ENCODE results near the gene ZFP1. TPM values are rescaled to one million over a fixed set of nuclear protein-coding genes. Genes with fewer than 3 reads are reported as not detected.
"Not testable (repeated sequence)": the region's sequence is repeated elsewhere in the genome, so short reads cannot be mapped to it uniquely, and the experiment has no call there.

ZFP1 gene
- total RNA-seq, 1 experiment from 2014 or later, result 17.0 TPM

DNA sequence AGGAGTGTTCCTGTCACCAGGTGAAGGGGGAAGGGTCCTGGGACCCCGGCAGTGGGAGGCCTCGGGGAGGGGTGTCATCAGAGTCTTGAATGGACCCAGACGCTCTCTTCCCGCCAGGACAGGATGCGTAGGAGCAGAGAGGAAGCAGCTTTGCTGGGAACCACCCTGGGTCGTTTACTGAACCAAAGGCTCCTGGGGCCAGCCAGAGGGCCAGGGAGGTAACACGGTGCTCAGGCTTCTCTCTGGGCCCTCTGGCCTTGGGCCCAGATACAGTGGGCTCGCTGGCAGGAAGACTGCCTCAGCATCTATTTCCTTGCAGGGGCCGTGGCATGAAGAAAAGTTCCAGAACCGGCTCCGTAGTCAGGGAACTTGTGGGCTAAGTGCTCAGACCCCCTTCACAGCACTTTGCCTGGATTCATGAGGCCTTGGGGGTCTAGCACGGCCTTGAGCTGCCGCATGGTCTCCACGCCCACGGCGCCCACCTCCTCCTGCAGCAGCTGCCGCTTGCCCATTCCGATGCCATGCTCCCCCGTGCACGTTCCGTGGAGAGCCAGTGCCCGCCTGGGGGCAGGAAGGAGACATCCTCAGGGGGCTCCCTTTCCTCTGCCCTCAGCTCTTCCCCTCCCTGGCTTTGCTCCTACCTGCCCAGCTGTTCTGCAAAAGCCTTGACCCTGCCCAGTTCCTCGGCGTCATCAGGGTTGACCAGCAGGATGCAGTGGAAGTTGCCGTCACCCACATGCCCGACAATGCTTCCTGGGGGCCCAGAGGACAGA, 36.2 kb upstream of the ZFP1 start:
- no peak for DNase-seq (ENCODE audit: low spot score)
- in situ Hi-C loops (cut with HindIII; ENCODE audit: low sequenced_read_pairs), result no loop called here

DNA sequence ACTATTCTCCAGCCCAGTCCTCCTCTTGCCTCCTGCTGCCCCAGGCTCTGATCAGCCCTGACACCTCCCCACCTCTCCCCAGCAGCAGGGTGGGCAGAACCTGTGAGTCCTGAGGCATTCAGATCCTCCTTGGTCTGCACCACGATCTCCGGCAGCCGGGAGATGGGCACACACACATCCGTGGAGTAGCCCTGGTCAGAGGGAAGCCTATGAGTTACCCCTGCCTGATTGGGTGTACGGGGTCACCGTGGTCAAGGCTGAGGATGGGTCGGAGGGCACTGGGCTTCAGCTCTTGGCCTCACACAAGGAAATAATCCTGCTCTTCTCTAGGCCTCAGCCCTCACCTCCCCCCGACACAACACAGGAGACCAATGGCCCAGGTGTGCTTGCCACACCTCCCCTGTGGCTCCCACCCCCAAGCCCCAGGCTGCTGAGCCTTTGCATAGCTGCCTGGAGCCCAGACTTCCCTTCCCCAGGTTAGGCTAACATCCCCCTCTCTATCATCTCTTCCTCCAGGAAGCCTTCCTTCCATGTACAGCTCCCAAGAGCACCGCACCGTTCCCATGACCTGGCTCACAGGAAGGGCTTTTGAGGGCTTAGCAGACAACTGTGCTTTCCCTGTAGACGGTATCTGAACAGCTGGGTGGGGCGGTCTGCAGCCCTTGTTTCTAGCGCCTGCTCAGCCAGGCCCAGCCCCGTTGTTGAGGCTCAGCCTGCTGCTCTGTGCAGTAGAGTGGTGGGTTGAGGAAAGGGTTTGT, 35.4 kb upstream of the ZFP1 start:
- DNase-seq (ENCODE audit: low spot score), result no peak
- in situ Hi-C loops (cut with HindIII; ENCODE audit: low sequenced_read_pairs), result no loop called here

DNA sequence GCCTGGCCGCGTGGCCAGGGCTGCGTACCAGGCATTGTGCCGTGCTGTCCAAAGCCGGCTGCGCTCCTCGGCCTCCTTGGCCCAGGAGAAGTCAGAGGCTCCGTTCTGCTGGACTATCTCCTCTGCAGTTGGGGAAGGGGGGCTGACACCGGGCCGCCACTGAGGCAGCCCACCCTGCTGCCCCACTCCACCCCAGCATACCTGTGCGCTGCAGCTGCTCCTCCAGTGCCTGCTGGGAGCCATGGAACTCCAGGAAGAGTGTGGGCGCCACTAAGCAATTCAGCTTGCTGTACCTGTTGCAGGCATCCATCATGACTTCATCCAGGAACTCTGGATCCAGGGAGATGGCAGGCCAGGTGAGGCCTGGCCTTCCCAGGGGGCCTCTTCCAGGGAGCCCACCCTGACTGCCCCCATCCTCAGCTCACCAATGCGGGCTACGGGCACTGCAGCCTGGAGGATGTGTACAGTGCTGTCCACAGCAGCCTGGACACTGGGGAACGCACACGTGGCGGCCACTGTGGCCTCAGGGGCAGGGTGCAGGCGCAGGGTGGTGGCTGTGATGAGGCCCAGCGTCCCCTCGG, 34.7 kb upstream of the ZFP1 start:
- DNase-seq (ENCODE audit: low spot score), result no peak
- in situ Hi-C loops (cut with HindIII; ENCODE audit: low sequenced_read_pairs), result no loop called here

DNA sequence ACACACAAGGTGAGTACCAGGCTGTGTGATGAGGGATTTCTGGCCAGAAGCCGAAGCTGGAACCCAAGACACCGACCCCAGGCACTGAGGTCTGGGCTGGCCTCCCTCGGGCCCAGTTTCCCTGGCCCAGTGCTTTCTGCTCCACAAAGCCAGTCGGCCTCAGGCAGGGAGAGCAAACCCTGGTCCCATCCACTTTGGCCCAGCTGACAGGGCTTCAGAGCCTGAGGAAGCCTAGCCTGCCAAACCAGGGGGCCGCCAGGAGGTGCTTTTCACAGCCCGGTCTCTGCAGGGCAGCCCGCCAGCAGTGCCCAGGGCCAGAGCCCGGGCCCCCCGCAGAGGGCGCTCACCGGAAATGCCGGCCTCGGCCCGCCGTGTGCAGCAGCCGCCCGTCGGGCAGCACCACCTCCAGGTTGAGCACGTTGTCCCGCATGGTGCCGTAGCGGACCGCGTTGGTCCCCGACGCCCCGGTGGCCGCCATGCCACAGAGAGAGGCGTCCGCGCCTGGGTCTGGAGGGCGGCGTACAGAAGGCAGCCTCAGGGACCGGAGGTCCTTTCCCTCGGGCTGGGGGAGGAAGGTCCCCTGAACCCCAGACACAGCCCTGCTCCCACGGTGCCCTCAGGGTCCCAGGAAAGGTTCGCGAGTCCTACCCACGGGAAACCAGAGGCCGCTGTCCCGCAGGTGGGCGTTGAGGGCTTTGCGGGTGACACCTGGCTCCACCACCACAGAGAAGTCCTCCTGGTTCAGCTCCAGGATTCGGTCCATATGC, 34.0 kb upstream of the ZFP1 start:
- in situ Hi-C loops (cut with HindIII; ENCODE audit: low sequenced_read_pairs), result no loop called here
- DNase-seq (ENCODE audit: low spot score), result no peak

DNA sequence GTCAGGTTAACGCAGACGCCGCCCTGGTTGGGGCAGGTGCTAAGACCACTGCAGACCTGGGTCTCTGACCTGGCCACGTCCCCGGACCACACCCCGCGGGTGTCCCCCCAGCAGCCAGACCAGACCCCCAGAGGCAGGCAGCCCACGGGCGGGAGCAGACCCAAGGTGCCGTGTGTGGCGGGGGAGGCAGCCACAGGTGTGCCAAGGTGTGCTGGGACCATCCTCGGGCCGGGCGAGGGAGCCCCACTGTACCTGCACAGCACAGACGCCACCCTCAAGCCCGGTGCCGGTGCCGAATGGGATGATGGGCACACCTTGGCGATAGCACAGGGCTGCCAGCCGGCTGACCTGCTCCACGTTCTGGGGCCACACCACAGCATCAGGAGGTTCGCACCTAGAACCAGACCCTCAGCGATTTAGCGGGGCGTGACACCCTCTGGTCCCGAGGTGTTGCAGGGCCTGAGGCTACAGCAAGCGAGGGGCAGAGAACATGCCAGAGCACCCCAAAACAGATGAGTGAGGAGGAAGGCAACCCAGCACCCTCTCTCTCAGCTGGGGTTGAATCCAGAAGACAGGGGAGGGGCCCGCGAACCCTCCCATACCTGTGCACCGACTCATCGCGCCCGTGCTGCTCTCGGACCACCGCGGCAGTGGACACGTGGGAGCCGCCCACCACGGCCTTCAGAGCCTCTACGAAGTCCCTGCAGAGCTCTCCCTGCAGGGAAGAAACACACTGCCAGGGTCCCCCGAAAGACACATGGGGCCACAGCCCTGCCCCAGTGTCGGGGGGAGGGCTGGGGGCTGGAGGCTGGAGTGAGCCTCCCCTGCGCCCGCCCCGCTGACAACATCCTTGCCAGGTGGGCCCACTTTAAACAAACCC, 33.1 kb upstream of the ZFP1 start:
- in situ Hi-C loops (cut with HindIII; ENCODE audit: low sequenced_read_pairs), result no loop called here
- DNase-seq (ENCODE audit: low spot score), result no peak

DNA sequence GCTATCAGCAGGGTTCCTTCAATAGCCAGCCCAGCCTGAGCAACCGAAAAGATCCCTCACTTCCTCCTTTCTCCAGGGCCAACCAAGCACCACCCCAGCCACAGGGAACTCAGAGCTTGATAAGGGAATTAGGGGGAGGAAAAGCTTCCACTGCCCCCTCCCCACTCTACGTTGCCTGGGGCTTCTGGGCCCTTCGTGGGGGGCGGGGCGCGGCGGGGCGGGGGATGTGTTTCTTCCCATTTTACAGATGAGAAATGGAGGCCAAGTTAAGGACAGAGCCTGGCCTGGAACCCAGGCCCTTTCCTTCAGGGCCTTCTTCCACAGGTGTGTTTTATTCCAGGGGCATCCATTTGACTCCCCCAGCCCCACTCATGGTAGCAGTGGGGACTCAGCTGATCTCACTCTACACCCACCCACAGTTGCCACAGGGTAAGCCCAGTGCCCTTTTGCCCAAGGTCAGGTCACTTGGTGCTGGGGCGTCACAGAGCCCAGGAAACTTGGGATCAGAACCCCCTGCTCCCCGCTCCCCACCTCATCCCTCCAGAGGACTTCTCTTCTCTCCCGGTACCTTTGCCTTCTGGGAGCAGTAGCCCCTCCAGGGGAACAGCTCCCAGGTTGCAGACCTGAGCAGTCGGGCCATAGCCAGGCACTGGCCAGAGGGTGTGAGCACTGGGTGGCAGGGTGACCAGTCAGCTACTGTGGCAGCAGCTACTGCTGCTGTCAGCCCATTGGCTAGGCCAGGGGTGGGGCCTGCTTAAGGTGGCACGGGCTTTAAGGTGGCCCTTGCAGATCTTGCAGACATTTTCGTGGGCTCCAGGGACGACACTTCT, 32.0 kb upstream of the ZFP1 start, which contains the start of gene LDHD:
Gene LDHD, minus strand, starts transcription at position 700 of the 830 bp plus-strand sequence. Its CDS starts 60 bp downstream, at position 640.
- in situ Hi-C loops (cut with HindIII; ENCODE audit: low sequenced_read_pairs), result no loop called here
- DNase-seq (ENCODE audit: low spot score), result peak; percentile 94

DNA sequence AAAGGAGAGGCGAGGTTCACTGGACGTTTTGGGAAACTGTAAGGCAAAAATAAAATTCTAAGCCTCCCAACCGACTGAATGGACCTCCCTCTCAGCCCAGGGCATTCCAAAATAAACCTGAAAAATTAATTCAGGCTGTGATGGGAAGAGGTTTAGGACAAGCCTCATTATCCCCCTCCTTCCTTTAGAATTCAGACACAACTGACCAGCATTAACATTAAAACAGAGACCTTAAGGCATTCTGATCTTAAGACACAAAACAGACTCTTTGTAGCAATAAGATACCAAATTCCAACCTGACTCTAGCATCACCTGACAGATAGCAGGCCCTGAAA, 31.4 kb upstream of the ZFP1 start:
- no peak for DNase-seq (ENCODE audit: low spot score)
- in situ Hi-C loops (cut with HindIII; ENCODE audit: low sequenced_read_pairs), result no loop called here

DNA sequence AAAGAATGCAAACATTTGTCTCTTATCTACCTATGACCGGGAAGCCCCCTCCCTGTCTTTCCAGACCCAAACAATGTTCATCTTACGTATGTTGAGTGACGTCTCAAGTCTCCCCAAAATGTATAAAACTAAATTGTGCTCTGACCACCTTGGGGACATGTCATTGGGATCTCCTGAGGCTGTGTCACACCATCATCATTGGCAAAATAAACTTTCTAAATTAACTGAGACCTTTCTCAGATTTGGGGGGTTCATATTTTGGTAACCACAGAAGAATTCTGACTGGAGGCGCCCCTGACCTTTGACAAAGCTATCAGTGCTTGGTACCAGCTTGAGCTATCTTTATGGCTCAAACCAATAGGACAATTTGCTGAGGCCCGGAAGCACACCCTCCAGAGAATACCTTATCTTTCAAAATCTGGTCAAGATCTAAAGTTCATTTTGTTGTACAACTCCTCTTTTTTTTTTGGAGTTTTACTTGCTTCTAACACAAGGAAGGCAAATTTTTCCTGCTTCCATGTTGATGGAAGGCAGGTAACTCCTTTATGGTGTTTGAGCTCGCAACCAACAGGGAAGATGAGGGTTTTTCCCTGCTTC, 29.3 kb upstream of the ZFP1 start:
- in situ Hi-C loops (cut with HindIII; ENCODE audit: low sequenced_read_pairs), result no loop called here
- DNase-seq (ENCODE audit: low spot score), result no peak

DNA sequence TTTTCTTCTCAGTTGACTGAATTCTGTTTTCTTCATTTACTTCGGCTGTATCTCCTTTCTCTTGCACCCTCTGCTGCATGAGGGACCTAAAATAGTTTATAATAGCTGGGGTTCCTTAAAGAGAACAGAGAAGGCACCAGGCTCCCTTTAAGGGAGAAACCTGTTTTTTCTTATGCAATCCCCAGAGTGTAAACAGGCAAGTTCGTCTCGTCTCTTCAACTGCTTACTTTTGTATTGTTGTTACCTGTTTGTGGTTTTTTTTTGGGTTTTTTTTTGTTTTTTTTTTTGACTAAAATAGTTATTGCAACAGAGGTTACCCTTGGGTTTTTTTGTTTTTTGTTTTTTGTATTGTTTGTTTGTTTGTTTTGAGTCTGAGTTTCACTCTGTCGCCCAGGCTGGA, 28.1 kb upstream of the ZFP1 start:
- DNase-seq (ENCODE audit: low spot score), result no peak
- in situ Hi-C loops (cut with HindIII; ENCODE audit: low sequenced_read_pairs), result no loop called here

DNA sequence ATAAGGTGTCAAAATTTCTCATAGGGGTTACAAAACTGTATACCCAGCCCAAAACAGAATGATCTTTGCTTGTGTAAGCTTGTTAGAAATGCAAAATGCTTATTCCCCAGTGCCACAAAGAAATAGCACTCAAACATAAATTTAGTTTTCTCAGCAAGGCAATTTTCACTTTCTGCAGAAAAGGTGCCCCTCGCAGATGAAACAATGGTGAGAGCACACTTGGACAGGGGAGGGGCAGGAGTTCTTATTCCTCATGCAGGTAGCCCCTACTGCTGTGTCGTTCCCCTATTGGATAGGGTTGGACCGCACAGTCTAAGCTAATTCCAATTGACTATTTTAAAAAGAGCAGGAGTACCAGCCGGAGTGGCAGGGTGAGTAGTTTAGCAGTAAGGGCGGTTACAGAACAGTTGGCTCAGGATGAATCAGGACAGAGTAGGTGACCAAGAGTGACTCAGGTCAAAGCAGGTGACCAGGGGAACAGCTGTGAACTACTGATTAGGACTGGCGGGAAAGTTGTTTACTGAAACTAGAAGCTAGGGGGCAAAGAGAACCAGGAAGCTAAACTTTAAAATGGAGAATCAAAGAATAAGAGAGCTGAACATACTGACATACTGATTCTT, 26.3 kb upstream of the ZFP1 start:
- DNase-seq (ENCODE audit: low spot score), result no peak
- in situ Hi-C loops (cut with HindIII; ENCODE audit: low sequenced_read_pairs), result no loop called here

DNA sequence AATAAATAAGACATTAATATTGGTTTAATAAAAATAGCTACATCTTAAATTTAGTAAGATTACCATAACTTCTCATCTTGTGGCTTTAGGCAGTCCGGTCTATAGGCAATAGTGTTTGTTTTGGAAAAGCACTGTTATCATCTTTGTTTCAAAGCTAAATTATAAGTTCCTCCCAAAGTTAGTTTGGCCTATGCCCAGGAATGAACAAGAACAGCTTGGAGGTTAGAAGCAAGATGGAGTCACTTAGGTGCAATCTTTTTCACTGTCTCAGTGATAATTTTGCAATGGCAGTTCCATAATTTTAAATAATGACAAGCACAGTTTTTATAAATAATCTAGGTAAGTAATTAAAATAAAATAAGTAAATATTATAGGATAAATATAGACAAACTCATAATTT, 25.7 kb upstream of the ZFP1 start:
- in situ Hi-C loops (cut with HindIII; ENCODE audit: low sequenced_read_pairs), result no loop called here
- DNase-seq (ENCODE audit: low spot score), result no peak

DNA sequence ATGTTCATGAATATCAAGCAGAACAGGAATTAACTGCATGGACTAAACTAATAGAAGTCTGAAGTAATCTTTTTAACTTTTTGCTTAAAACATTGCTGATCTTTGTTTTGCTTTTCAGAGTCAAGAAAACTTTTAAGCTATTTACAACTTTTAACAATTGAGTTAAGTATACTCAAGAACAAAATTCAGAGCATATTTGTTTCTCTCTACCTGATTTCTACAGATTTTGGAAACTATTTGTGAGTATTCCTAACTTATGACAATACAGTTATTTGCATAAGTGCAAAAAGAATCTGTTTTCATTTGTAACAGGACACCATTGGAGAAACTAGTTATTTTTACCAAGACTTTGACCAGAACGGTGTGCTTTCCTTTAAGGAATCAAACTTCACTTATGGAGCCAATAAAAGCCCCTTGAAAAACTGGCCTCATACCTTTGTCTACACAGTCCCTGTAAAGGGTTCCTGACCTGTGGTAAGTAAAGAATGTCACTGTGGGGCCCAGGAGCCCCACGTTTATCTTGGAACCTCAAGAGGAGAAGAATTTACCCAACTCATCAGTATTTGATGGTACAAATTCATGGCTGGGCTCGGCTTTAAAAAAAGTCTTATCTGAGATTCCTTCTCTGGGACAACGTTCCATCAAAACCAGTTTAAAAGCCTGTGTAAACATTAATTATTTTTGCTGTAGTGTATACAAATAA, 20.5 kb upstream of the ZFP1 start:
- in situ Hi-C loops (cut with HindIII; ENCODE audit: low sequenced_read_pairs), result no loop called here
- DNase-seq (ENCODE audit: low spot score), result no peak

DNA sequence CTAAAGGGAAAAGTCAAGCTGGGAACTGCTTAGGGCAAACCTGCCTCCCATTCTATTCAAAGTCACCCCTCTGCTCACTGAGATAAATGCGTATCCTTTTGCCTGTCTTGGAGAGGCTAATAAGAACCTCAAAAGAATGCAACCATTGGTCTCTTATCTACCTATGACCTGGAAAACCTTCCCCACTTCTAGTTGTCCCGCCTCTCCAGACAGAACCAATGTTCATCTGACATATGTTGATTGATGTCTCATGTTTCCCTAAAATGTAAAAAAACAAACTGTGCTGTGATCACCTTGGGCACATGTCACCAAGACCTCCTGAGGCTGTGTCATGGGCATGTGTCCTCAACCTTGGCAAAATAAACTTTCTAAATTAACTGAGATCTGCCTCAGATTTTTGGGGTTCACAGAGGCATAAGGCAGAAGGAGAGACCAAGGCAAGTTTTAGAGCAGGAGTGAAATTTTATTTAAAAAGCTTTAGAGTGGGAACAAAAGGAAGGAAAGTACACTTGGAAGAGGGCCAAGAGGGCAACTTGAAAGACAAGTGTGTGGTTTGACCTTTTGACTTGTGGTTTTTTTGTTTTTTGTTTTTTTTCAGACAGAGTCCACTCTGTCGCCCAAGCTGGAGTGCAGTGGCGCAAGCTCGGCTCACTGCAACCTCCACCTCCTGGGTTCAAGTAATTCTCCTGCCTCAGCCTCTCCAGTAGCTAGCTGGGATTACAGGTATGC, 18.7 kb upstream of the ZFP1 start:
- in situ Hi-C loops (cut with HindIII; ENCODE audit: low sequenced_read_pairs); DNase-seq (ENCODE audit: low spot score): not testable (repeated sequence)

DNA sequence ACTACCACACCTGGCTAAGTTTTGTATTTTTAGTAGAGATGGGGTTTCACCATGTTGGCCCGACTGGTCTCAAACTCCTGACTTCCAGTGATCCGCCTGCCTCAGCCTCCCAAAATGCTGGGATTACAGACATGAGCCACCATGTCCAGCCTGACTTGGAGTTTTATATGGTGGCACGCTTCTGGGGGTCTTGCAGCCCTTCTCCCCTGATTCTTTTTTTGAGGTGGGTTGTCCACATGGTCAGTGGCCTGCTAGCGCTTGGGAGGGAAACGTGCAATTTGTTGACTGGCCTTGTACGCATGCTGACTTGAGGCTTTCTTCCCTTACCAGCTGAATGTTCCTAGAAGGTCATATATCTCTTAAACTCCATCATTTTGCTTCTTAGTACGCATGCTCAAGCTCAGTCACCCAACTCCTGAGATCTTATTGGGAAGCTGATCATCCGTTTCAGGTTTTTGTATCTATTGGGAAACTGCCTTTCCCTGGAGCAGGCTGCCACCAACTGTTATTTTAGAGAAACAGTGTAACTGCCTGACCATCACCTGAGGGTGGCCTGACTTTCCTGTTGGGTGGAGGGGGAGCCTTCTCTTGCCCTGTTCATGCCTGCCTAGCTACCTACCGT, 18.1 kb upstream of the ZFP1 start:
- in situ Hi-C loops (cut with HindIII; ENCODE audit: low sequenced_read_pairs), result no loop called here
- DNase-seq (ENCODE audit: low spot score), result peak; percentile 51

DNA sequence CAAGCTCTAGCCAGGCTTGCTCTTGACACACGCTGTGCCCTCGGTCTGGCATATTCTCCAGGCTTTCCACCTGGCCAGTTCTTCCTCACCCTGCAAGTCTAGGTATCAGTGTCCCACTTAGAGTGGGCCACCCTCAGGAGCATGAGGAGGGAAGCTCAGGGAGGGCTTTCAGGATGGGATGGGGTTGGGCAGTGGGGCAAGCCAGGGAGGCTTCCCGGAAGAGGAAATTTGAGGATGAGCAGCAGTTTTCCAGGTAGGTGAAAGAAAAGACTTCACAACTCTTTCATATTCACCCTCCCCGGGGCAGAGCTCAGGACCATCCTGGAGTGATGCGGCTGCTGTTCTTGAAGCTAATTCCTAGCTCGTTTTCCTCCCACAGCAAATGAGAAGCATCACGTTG, 17.2 kb upstream of the ZFP1 start:
- in situ Hi-C loops (cut with HindIII; ENCODE audit: low sequenced_read_pairs), result no loop called here
- no peak for DNase-seq (ENCODE audit: low spot score)

DNA sequence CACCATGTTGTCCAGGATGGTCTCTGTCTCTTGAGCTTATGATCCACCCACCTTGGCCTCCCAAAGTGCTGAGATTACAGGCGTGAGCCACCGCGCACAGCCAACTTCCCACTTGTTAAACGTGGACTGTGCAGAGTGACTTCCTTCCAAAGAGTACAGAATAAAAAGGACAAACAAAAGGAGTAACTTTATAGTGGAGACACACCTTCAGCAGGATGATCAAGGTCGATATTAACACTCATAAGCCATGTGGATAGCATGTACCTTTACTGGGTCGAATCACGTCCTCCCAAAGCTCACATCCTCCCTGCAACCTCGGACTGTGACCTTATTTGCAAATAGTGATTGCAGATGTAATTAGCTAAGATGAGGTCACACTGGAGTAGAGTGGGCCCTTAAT, 10.1 kb upstream of the ZFP1 start:
- in situ Hi-C loops (cut with HindIII; ENCODE audit: low sequenced_read_pairs), result no loop called here
- no peak for DNase-seq (ENCODE audit: low spot score)

Measured in G401 (cell line).